Measurements from ENCODE around the gene SAMD4A. TPM values are rescaled to one million over a fixed set of nuclear protein-coding genes. Genes with fewer than 3 reads are reported as not detected.

The SAMD4A gene
- total RNA-seq, 1 donor from 2014 or later, result 30.6 TPM

GRCh38 chr14:54548491-54548890, 18.4 kb upstream of the SAMD4A start:
- H3K36me3 ChIP-seq, result no peaks in the 10 kb centered on the region
- no peak for TF ChIP-seq CTCF (IDR thresholded peaks at IDR 0.05)
- H3K9me3 ChIP-seq, result no peaks in the 10 kb centered on the region
- H3K27ac ChIP-seq, result no peak overlapping the region
- no peaks in the 10 kb centered on the region for H3K27me3 ChIP-seq (ENCODE audit: low read depth)
- no peak for DNase-seq
- ATAC-seq, result no peak
- no peaks in the 10 kb centered on the region for H3K4me1 ChIP-seq
- intact Hi-C loops (cut with DNase I), result no loop called here
- H3K4me3 ChIP-seq, result no peak overlapping the region

DNA sequence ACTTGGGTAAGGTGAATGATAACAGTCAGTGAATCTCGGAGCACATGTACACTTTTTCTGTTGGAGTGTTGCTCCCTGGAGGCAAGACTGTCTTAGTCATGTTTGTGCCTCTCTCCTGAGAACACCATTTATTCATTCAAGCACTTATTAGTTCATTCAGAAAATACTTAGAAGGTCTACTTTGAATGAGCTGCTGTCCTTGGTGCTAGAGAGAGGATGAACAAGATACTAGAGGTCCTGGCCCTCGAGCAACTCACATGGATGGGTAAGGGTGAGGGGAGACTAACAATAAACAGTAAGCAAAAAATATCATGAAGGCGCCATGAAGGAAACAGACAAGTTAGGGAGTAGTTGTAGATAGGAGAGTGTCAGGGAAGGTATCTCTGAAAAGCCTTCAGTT, 17.1 kb upstream of the SAMD4A start:
- no peak overlapping the region for H3K27ac ChIP-seq
- no peaks in the 10 kb centered on the region for H3K4me1 ChIP-seq
- H3K4me3 ChIP-seq, result no peak overlapping the region
- H3K9me3 ChIP-seq, result no peaks in the 10 kb centered on the region
- H3K36me3 ChIP-seq, result no peaks in the 10 kb centered on the region
- ATAC-seq (no peak), DNase-seq (no peak)
- no peaks in the 10 kb centered on the region for H3K27me3 ChIP-seq (ENCODE audit: low read depth)
- TF ChIP-seq CTCF (IDR thresholded peaks at IDR 0.05), result no peak
- intact Hi-C loops (cut with DNase I), result loop anchor here (10.0 kb wide), 1 partner anchor 225 kb away; no protein-coding TSS in a partner anchor

- DNase-seq (no peak), ATAC-seq (no peak)
- no peaks in the 10 kb centered on the region for H3K27me3 ChIP-seq (ENCODE audit: low read depth)
- H3K9me3 ChIP-seq, result no peaks in the 10 kb centered on the region
- no peak for TF ChIP-seq CTCF (IDR thresholded peaks at IDR 0.05)
- intact Hi-C loops (cut with DNase I), result loop anchor here (10.0 kb wide), 1 partner anchor 224 kb away; no protein-coding TSS in a partner anchor
- H3K27ac ChIP-seq, result no peak overlapping the region
- H3K4me1 ChIP-seq, result no peaks in the 10 kb centered on the region
- no peaks in the 10 kb centered on the region for H3K36me3 ChIP-seq
- H3K4me3 ChIP-seq, result no peak overlapping the region
Measured at GRCh38 chr14:54550514-54550913, 16.4 kb upstream of the SAMD4A start.

DNA sequence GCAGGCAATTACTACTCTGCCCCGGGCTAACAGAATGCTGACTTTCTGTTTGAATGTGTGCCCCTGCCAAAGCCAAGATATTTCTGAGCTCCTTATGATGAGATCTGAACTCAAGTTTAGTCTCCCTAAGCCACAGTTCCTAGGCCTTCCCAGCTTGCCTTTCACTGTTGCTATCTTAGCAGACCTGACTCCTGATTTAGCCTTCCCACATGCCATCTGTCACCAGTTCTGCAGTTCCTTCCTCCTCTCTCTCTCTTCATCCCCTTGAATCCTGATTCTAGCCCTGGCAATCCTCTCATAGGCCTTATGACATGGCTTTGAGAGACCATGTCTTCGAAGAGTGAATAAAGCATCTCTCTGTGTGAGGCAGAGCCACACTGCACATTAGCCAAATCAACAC, 12.5 kb upstream of the SAMD4A start:
- DNase-seq (no peak), ATAC-seq (no peak)
- no peak overlapping the region for H3K27ac ChIP-seq
- no peak for TF ChIP-seq CTCF (IDR thresholded peaks at IDR 0.05)
- no peaks in the 10 kb centered on the region for H3K36me3 ChIP-seq
- intact Hi-C loops (cut with DNase I), result loop anchor here (10.0 kb wide), 1 partner anchor 220 kb away; no protein-coding TSS in a partner anchor
- H3K4me3 ChIP-seq, result no peak overlapping the region
- H3K4me1 ChIP-seq, result no peaks in the 10 kb centered on the region
- no peaks in the 10 kb centered on the region for H3K27me3 ChIP-seq (ENCODE audit: low read depth)
- H3K9me3 ChIP-seq, result no peaks in the 10 kb centered on the region

- Histone ChIP-seq H3K4me1 (no peaks in the 10 kb centered on the region), H3K27me3 (ENCODE audit: low read depth) (no peaks in the 10 kb centered on the region), H3K36me3 (no peaks in the 10 kb centered on the region), H3K27ac (no peak overlapping the region), H3K9me3 (no peaks in the 10 kb centered on the region), H3K4me3 (no peak overlapping the region)
- intact Hi-C loops (cut with DNase I), result loop anchor here (10.0 kb wide), 1 partner anchor 219 kb away; no protein-coding TSS in a partner anchor
- ATAC-seq (no peak), DNase-seq (no peak)
- TF ChIP-seq CTCF (IDR thresholded peaks at IDR 0.05), result no peak
Measured at GRCh38 chr14:54555651-54556050, 11.3 kb upstream of the SAMD4A start.

Measured in lower lobe of right lung (tissue), 2 donors.